HepG2 (cell line): Measurements from ENCODE around the gene FAM131A. TPM values are rescaled to one million over a fixed set of nuclear protein-coding genes. Genes with fewer than 3 reads are reported as not detected.

ENCODE experiments used
- ATAC-seq: fragments of 200-7000 bp; cut with Tn5 transposase; 3 replicates; pipeline ENCODE4 v1.9.1; 2020; ENCODE audit warnings: mild to moderate bottlenecking, moderate library complexity
- BruUV-seq: library from RNA; stranded (reverse); fragments of 400-500 nt; replicated peaks from 2 replicates; lab custom pipeline; 2021; lab: Mats Ljungman, UMichigan
- CTCF ChIA-PET: fragments of 300-600 bp; formaldehyde crosslinking; extraction: SDS; loops from one replicate; lab custom pipeline; 2021; ENCODE audit warnings: low total read pairs, inconsistent platforms, low intra/inter-chr PET ratio; lab: Yijun Ruan, JAX
- POLR2A ChIA-PET: fragments of 350-600 bp; sonication (Branson Sonifier 250); formaldehyde crosslinking; loops from one replicate; lab custom pipeline; 2020; ENCODE audit warnings: antibody characterized with exemption, inconsistent platforms; lab: Yijun Ruan, JAX
- DNase-seq: peaks from one replicate; pipeline ENCODE4 v3.0.0-alpha.2; 2015; ENCODE audit warnings: low spot score
- FAIRE-seq: peaks from 3 replicates; lab custom pipeline; 2011; peaks lifted over from hg19 to GRCh38; lab: Jason Lieb, UNC
- H2AFZ ChIP-seq: one replicate; pipeline ENCODE4 v1.6.1; 2011; ENCODE audit warnings: low read length, inconsistent platforms
- H3K27ac ChIP-seq: fragments of 300-600 bp; 3 replicates; pipeline ENCODE4 v1.8.0; 2011; ENCODE audit warnings: mixed run types, mild to moderate bottlenecking, mixed read lengths, low read length, inconsistent platforms; ENCODE audit not compliant: insufficient read depth; ENCODE audit errors: extremely low read length
- H3K27me3 ChIP-seq, 2 experiments: fragments of 200-600 bp in 1 of 2; 2 replicates in 1 of 2; 3 replicates in 1 of 2; pipeline versions ENCODE4 v1.6.0 to v1.8.0; 2011; ENCODE audit warnings: low read length in 2 of 2, mild to moderate bottlenecking in 2 of 2, moderate library complexity in 2 of 2, inconsistent platforms in 1 of 2; ENCODE audit not compliant: insufficient read depth in 2 of 2, control insufficient read depth in 1 of 2
- H3K36me3 ChIP-seq, 2 experiments: fragments of 200-600 bp in 1 of 2; replicated peaks in 1 of 2; 2 replicates in 1 of 2; 3 replicates in 1 of 2; pipeline versions ENCODE4 v1.5.1 to v1.8.0; 2011; ENCODE audit warnings: low read length in 2 of 2, inconsistent platforms in 1 of 2; ENCODE audit not compliant: insufficient read depth in 2 of 2, control insufficient read depth in 1 of 2
- H3K4me1 ChIP-seq: 2 replicates; pipeline ENCODE4 v1.5.1; 2012; ENCODE audit warnings: low read length, inconsistent platforms; ENCODE audit not compliant: insufficient read depth
- H3K4me2 ChIP-seq: 2 replicates; pipeline ENCODE4 v1.6.0; 2011; ENCODE audit warnings: low read depth, low read length, inconsistent platforms
- H3K4me3 ChIP-seq, 3 experiments: fragments of 200-600 bp in 1 of 3; sonication (generic), shearing (Covaris generic) in 1 of 3; replicated peaks in 1 of 3; 2 replicates each; pipeline ENCODE4 v1.5.1; 2011 to 2016; ENCODE audit warnings: low read length in 3 of 3, inconsistent platforms in 2 of 3, low read depth in 2 of 3, mild to moderate bottlenecking in 2 of 3, control low read depth in 1 of 3, mixed read lengths in 1 of 3; ENCODE audit not compliant: insufficient read depth in 1 of 3
- H3K79me2 ChIP-seq: one replicate; pipeline ENCODE4 v1.6.1; 2011; ENCODE audit warnings: low read length, inconsistent platforms; ENCODE audit not compliant: insufficient read depth
- H3K9ac ChIP-seq: 2 replicates; pipeline ENCODE4 v1.6.0; 2011; ENCODE audit warnings: mild to moderate bottlenecking, low read depth, low read length, inconsistent platforms; ENCODE audit not compliant: insufficient read depth
- H3K9me3 ChIP-seq: 2 replicates; pipeline ENCODE4 v1.5.1; 2012; ENCODE audit warnings: mild to moderate bottlenecking, low read length
- H4K20me1 ChIP-seq: 2 replicates; pipeline ENCODE4 v1.6.0; 2011; ENCODE audit warnings: inconsistent platforms, mild to moderate bottlenecking, low read length, moderate library complexity; ENCODE audit not compliant: insufficient read depth
- AHR ChIP-seq: IDR thresholded peaks from 2 replicates; pipeline ENCODE4 v1.6.1; 2018; ENCODE audit warnings: missing genetic modification reagents, missing compliant biosample characterization
- DMTF1 ChIP-seq: sonication (generic); formaldehyde crosslinking; IDR thresholded peaks from 2 replicates; pipeline ENCODE4 v1.4.0; 2020; ENCODE audit warnings: mild to moderate bottlenecking, missing genetic modification reagents
- FOXO1 ChIP-seq: sonication (generic); formaldehyde crosslinking; IDR thresholded peaks from 2 replicates; pipeline ENCODE4 v1.4.0; 2020; ENCODE audit warnings: missing genetic modification reagents
- FOXO4 ChIP-seq: sonication (generic); formaldehyde crosslinking; conservative IDR thresholded peaks from 2 replicates; pipeline ENCODE4 v1.8.1; 2023; ENCODE audit warnings: missing genetic modification reagents
- ISL2 ChIP-seq: sonication (generic); formaldehyde crosslinking; IDR thresholded peaks from 2 replicates; pipeline ENCODE4 v1.5.0; 2020; ENCODE audit warnings: missing genetic modification reagents
- RNF219 ChIP-seq: sonication (generic); formaldehyde crosslinking; IDR thresholded peaks from 2 replicates; pipeline ENCODE4 v1.5.0; 2020; ENCODE audit warnings: mild to moderate bottlenecking, missing genetic modification reagents
- SMAD9 ChIP-seq: sonication (generic); formaldehyde crosslinking; IDR thresholded peaks from 2 replicates; pipeline ENCODE4 v1.5.1; 2020; ENCODE audit warnings: mild to moderate bottlenecking, missing genetic modification reagents
- TBP ChIP-seq: sonication (generic); formaldehyde crosslinking; IDR thresholded peaks from 2 replicates; pipeline ENCODE4 v1.5.0; 2020; ENCODE audit warnings: missing genetic modification reagents
- TRIM22 ChIP-seq: fragments of 450-650 bp; IDR thresholded peaks from 2 replicates; pipeline ENCODE4 v1.6.1; 2017
- ZFP41 ChIP-seq: sonication (generic); formaldehyde crosslinking; IDR thresholded peaks from 2 replicates; pipeline ENCODE4 v1.4.0; 2020; ENCODE audit warnings: mild to moderate bottlenecking, missing genetic modification reagents, borderline replicate concordance
- ZNF101 ChIP-seq: sonication (generic); formaldehyde crosslinking; IDR thresholded peaks from 2 replicates; pipeline ENCODE4 v1.4.0; 2020; ENCODE audit warnings: mild to moderate bottlenecking, low read depth, missing genetic modification reagents, borderline replicate concordance
- ZNF362 ChIP-seq: sonication (generic); formaldehyde crosslinking; IDR thresholded peaks from 2 replicates; pipeline ENCODE4 v1.4.0; 2020; ENCODE audit warnings: missing genetic modification reagents, mild to moderate bottlenecking, borderline replicate concordance
- ZNF460 ChIP-seq: sonication (generic); formaldehyde crosslinking; IDR thresholded peaks from 2 replicates; pipeline ENCODE4 v1.5.1; 2020; ENCODE audit warnings: missing genetic modification reagents, mild to moderate bottlenecking, borderline replicate concordance
- ZNF512 ChIP-seq: sonication (generic); formaldehyde crosslinking; IDR thresholded peaks from 2 replicates; pipeline ENCODE4 v1.4.0; 2020; ENCODE audit warnings: mild to moderate bottlenecking, missing genetic modification reagents
- ZNF674 ChIP-seq: sonication (generic); formaldehyde crosslinking; IDR thresholded peaks from 2 replicates; pipeline ENCODE4 v1.5.0; 2020; ENCODE audit warnings: low read depth, mild to moderate bottlenecking, missing genetic modification reagents
- WGBS: methylation state at CpG from one replicate; pipeline ENCODE4 v1.1.6; 2017; ENCODE audit warnings: low lambda C conversion rate; 5-methylcytosine and 5-hydroxymethylcytosine counted together
- in situ Hi-C: cut with HindIII; loops from 2 replicates; pipeline ENCODE4 v1.10.0; 2017; ENCODE audit warnings: low pct_unique_long_range_greater_than_20kb; ENCODE audit not compliant: extremely low pct_ligation_motif_present
- intact Hi-C: fragments of 100-400 bp; cut with micrococcal nuclease; formaldehyde crosslinking; loops from one replicate; pipeline ENCODE4 v1.10.0; 2022; ENCODE audit not compliant: unreplicated experiment
- polyA plus RNA-seq, 8 experiments: library from polyadenylated mRNA; depleted of rRNA in 3 of 8; stranded (reverse) in 7 of 8; unstranded in 1 of 8; fragments of >200 nt; fragmentation: Illumina TruSeq in 4 of 8; extraction: Trizol in 4 of 8; gene quantifications; 2 replicates each; pipeline versions ENCODE4 v1.2.1 to v1.2.3, GENCODE V29; 2011 to 2016; ENCODE audit warnings: low read depth in 4 of 8, missing spikeins in 1 of 8, mixed read lengths in 1 of 8; ENCODE audit not compliant: insufficient read depth in 1 of 8
- total RNA-seq, 5 experiments: library from RNA; depleted of rRNA; stranded (reverse); fragments of >200 nt; fragmentation: Illumina TruSeq; extraction: Trizol; gene quantifications; 2 replicates each; pipeline ENCODE4 v1.2.3, GENCODE V29; 2016; ENCODE audit warnings: low read depth in 1 of 5

FAM131A gene
- total and polyA plus RNA-seq, 2 of the 13 experiments (the other 11 are each of a cell fraction or from before 2014, with no cell fraction given), result 9.2 to 9.3 TPM

- FAIRE-seq (no peak), DNase-seq (no peak), ATAC-seq (peak; percentile 56)
- no TSS peak for BruUV-seq
- peaks cover 1% of the 10 kb centered on the region for H3K4me1 ChIP-seq
- H4K20me1 ChIP-seq, result no peaks in the 10 kb centered on the region
- H2AFZ ChIP-seq, result no peak overlapping the region
- H3K36me3 ChIP-seq, result peaks cover 18 to 53% of the 10 kb centered on the region in 2 experiments
- H3K27ac ChIP-seq, result no peak overlapping the region
- 97% methylated on average over 7 of the region's 7 CpGs for WGBS
- H3K4me2 ChIP-seq, result no peak overlapping the region
- POLR2A ChIA-PET, result no interaction called here
- no peak overlapping the region for H3K9ac ChIP-seq
- CTCF ChIA-PET, result no interaction called here
- H3K9me3 ChIP-seq, result no peaks in the 10 kb centered on the region
- no peak overlapping the region for H3K4me3 ChIP-seq
- intact Hi-C loops, result no loop called here
- no peaks in the 10 kb centered on the region for H3K79me2 ChIP-seq
- H3K27me3 ChIP-seq, result no peaks in the 10 kb centered on the region; a peak in 1 of 5 replicates
- in situ Hi-C loops, result no loop called here
- TF ChIP-seq ZNF101 (CRISPR knock-in tag), result no peak
- TF ChIP-seq FOXO4, result no peak
- no peak for TF ChIP-seq AHR (CRISPR knock-in tag)
- no peak for TF ChIP-seq ZFP41 (CRISPR knock-in tag)
- TF ChIP-seq RNF219 (CRISPR knock-in tag), result no peak
- TF ChIP-seq DMTF1 (CRISPR knock-in tag), result no peak
- no peak for TF ChIP-seq ZNF460 (CRISPR knock-in tag)
- TF ChIP-seq TBP (CRISPR knock-in tag), result no peak
- TF ChIP-seq ISL2 (CRISPR knock-in tag), result no peak
- TF ChIP-seq TRIM22, result no peak
- no peak for TF ChIP-seq FOXO1 (CRISPR knock-in tag)
- TF ChIP-seq ZNF674 (CRISPR knock-in tag), result no peak
- TF ChIP-seq ZNF512 (CRISPR knock-in tag), result no peak
- no peak for TF ChIP-seq ZNF362
- no peak for TF ChIP-seq SMAD9 (CRISPR knock-in tag)
Observed at GRCh38 chr3:184308744-184309143, 28.7 kb upstream of the FAM131A start.
